GM18498 (cell line): ENCODE measurements around the gene CRY1.
A peak's percentile ranks its signal among the peaks of the same experiment; 100 is the strongest.

Experiments
- ATAC-seq: cut with Tn5 transposase; IDR thresholded peaks from one replicate; pipeline ENCODE4 v1.9.1; 2021; ENCODE audit warnings: mild to moderate bottlenecking, moderate library complexity; ENCODE audit not compliant: unreplicated experiment

The CRY1 gene

DNA sequence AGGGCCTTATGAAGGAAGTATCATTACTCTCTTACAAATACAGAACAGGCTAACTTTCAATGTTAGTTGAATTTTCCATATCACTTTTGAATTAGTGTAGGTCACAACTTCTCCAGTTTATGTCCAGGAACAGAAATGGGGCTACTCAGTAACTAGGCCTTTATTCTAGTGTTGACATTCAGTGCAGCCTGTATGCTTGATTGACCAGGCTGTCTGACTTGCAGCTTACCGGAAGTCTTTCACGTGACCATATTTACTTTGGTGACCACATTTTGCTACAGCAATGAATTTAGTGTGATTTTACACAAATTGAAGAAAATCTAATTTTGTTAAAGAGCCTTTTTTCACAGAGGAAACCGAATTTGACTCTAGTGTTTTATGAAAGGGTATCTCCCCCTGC is 118.8 kb downstream of the CRY1 start:
- ATAC-seq, result peak; percentile 74

- no peak for ATAC-seq
Measured at GRCh38 chr12:106973545-106973944, 119.8 kb downstream of the CRY1 start.

DNA sequence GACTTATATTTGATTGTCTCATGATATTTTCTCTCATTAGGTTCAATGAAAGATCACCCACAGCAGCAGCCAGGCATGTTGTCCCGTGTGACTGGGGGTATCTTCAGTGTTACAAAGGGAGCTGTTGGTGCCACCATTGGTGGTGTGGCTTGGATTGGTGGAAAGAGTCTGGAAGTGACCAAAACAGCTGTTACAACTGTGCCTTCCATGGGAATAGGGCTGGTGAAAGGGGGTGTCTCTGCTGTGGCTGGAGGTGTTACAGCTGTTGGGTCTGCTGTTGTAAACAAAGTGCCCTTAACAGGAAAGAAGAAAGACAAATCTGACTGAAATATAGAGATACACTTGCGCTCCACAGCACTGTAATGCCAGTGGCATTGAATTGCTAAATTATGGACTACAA is 122.3 kb downstream of the CRY1 start:
- no peak for ATAC-seq

- no peak for ATAC-seq
Measured at GRCh38 chr12:106964526-106964925, 128.8 kb downstream of the CRY1 start.

GRCh38 chr12:106962286-106962685 is 131.1 kb downstream of the CRY1 start:
- ATAC-seq, result no peak

DNA sequence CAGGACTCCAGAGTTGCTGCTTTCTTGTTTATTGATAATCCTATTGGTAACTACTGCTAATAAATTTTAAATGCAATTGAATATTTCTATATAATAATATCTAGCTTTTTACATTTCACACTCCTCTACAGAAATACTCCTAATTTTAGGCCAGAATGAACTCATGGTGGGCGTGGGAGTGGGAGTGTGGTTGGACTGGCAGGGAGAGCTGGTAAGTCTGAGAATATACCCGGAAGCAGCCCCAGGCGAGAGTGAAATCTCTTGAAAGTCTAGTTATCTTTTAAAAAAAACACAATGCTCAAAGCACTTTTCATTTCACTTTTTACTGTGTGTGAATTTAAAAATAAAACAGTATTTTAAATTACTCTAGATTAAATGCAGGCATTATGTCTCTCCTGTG is 132.9 kb downstream of the CRY1 start:
- ATAC-seq, result no peak

DNA sequence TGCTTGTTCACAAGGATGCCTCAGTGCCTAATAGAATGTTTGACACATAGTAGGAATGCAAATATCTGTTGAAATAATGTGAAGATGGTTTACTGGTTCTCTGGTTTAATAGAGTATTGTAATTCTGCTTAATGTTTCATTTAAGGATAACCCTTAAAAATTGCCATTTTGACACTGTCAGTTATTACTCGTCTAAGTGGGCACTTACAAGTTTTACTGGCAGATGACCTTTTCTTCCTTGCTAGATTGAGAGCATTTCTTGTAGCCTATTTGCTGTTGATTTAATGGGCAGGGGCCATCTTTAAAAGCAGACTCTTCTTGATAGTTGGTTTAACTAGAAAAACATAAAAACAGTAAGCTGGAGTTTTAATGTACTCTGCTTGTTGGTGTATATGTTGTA is 135.8 kb downstream of the CRY1 start:
- ATAC-seq, result no peak

- peak; percentile 40 for ATAC-seq
Measured at GRCh38 chr12:106956048-106956578, 137.2 kb downstream of the CRY1 start.

GRCh38 chr12:106955377-106956047 is 137.8 kb downstream of the CRY1 start, which contains the start of gene TMEM263:
TMEM263 (plus strand) TSS chr12:106955907; CDS start chr12:106967117, 11,210 bp downstream.
- ATAC-seq, result peak; percentile 81

- no peak for ATAC-seq
Measured at GRCh38 chr12:106954462-106955376, 138.6 kb downstream of the CRY1 start.

DNA sequence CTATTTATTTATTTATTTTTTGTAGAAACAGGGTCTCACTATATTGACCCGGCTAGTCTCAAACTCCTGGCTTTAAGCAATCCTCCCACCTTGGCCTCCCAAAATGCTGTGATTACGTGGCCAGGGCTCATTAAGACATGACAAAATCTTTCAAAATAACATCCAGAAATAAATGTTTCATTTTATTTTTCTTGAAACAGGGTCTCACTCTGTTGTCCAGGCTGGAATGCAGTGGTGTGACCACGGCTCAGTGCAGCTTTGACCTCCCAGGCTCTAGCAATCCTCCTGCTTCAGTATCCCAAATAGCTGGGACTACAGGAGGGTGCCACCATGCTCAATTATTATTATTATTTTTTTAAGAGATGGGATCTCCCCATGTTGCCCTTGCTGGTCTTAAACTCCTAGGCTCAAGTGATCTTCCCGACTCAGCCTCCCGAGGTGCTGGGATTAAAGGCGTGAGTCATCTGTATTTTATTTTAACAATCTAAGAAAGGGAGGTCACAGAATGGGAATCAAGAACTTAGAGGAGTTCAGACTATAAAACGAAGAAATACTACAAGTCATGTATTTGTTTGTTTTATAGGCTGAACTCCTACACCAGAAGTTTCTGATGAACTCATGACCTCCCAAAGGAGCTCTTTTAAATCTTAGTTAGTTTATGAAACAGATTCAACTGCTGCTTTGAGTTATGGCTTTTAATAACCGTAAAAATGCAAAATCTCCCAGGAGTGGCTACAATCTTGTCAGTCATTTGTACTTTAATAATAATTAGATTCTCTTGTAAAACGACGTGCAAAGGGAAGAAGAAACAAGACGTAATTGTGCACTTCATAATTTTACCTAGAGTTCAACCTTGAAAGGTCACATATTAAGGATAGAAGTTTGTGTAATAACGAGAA is 139.7 kb downstream of the CRY1 start:
- ATAC-seq, result no peak

GRCh38 chr12:106950591-106950990 is 142.8 kb downstream of the CRY1 start:
- ATAC-seq, result no peak

DNA sequence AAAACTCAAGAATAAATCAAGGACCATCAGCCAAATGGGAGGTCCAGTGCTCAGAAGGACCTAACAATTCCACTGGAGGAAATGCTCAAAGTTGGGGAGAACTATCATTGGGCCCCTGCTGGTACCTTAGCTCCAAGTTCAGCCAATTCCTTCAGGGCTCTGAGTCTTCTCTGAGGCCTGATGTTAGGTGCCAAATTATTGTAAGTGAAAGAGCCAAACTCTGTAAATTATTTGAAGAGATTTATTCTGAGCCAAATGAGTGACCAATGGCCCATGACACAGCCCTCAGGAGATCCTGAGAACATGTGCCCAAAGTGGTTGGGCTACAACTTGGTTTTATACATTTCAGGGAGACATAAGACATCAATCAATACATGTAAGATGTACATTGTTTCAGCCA is 145.9 kb downstream of the CRY1 start:
- ATAC-seq, result no peak

GRCh38 chr12:106945261-106945851 is 148.0 kb downstream of the CRY1 start:
- no peak for ATAC-seq

DNA sequence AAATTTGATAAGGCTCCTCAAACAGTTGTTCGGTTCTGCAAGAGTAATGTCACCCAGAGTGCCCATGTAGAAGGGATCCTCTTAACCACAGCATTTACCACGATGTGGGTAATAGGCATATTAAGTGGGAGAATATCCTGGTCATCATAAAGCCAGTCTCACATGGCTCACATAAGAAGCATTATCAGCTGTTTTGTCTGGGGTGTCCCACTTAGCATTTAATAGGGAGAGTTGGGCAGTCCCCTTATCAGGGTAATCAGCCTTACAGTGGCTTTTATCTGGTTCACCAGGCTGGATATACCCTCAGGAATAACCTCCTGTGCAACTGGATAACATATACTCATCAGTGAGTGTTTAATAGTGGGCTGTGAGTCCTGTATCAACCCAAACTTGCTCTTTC is 150.6 kb downstream of the CRY1 start:
- no peak for ATAC-seq

DNA sequence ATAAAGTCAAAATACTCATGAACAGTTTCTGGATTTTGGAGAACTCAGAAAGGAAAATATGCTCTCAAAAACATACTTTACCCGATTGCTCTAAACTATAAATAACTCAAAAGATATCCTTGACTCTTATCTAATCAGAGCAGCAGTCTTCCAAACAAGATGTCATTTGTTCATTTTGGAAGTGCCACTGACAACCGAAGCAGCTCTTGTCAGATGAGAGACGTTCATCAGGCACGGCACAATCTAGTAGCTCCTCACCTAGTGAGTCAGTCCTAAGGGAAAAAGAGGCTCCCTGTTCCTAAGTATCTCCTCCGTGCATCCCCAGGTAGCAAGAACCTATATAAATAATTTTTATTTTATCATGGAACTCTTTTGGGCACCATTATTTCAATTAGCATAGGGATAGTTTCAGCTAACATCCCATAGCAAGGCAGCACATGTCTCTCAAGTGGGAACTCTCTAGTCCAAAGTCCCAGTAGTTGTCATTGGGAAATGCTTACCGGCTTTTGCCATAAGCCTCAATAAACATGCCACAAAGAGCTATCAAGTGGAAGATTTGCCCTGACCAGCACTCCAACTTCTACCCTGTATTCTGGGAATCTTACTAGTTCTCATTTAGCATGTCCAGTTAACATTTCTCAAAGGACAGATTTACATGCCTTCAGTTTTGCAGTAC is 151.7 kb downstream of the CRY1 start:
- no peak for ATAC-seq
